Prostate gland (tissue), 2 donors: ENCODE data around the gene PABPN1L.

Source experiments
- POLR2A ChIP-seq: fragments of 450-650 bp; IDR thresholded peaks from one replicate; pipeline ENCODE4 v1.6.1; 2016; ENCODE audit warnings: antibody characterized with exemption, mild to moderate bottlenecking
- POLR2AphosphoS5 ChIP-seq: sonication (generic); formaldehyde crosslinking; IDR thresholded peaks from one replicate; pipeline ENCODE4 v1.6.1; 2017; ENCODE audit warnings: antibody characterized with exemption
- TF ChIP-seq, protein P1 (sequence below), 4 experiments: fragments of 200-600 bp in 2 of 4; fragments of 450-650 bp in 2 of 4; sonication (generic) in 2 of 4; IDR thresholded peaks; 1 replicate in 3 of 4; 2 replicates in 1 of 4; pipeline ENCODE4 v1.5.1; 2016 to 2019; ENCODE audit warnings: antibody characterized with exemption in 4 of 4, mild to moderate bottlenecking in 2 of 4, moderate library complexity in 2 of 4

DNA sequence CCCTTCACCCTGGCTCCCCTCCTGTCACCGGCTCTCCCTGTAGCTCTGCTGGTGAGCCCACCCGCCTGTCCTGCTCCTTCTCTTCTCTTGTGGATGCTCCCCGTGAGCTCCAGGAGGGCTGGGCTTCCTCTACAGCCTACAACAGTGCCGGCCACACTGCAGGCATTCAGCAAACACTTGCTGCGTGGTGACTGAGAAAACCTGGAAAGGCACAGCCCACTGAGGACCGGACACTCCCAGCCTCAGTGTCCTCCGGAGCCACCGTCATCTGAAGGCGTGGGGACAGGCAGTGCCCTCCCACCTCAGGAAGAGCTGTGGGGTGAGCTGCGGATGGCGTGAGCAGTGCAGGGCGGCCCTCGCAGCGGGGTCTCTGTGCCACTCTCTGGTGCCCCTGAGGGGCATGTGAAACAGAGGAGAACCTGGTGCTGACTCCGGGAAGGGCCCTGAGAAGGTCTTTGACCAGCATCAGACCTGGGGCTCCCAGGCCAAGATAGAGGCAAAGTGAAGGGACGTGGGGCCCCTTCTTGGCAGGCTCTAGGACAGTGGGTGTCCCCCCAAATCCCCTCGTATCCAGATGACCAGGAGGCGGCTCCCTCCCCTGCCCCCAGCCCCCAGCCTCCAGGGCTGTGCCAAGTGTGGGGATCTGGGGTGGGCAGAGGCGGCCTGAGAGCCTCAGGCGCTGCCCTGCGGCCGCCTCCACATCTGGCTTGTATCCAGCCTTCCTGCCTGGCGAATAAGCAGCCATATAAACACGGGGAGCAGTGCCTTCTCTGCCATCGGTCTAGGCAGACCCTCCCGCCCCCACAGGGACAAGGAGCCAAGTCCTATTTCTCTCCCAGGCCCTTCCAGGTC, 44.0 kb upstream of the PABPN1L start:
- TF ChIP-seq, protein P1, sequence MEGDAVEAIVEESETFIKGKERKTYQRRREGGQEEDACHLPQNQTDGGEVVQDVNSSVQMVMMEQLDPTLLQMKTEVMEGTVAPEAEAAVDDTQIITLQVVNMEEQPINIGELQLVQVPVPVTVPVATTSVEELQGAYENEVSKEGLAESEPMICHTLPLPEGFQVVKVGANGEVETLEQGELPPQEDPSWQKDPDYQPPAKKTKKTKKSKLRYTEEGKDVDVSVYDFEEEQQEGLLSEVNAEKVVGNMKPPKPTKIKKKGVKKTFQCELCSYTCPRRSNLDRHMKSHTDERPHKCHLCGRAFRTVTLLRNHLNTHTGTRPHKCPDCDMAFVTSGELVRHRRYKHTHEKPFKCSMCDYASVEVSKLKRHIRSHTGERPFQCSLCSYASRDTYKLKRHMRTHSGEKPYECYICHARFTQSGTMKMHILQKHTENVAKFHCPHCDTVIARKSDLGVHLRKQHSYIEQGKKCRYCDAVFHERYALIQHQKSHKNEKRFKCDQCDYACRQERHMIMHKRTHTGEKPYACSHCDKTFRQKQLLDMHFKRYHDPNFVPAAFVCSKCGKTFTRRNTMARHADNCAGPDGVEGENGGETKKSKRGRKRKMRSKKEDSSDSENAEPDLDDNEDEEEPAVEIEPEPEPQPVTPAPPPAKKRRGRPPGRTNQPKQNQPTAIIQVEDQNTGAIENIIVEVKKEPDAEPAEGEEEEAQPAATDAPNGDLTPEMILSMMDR (IDR thresholded peaks at IDR 0.05): no peak
- TF ChIP-seq POLR2A (no peak), POLR2AphosphoS5 (no peak)
